GM12891 (cell line): ENCODE results near the gene PLCG2.

Source experiments
- POLR2A ChIP-seq: IDR thresholded peaks from 2 replicates; pipeline ENCODE4 v1.6.1; 2011; ENCODE audit warnings: low read depth, low read length, control low read depth
- POLR2AphosphoS5 ChIP-seq: IDR thresholded peaks from 2 replicates; pipeline ENCODE4 v1.6.1; 2011; ENCODE audit warnings: low read depth, low read length, control low read depth

DNA sequence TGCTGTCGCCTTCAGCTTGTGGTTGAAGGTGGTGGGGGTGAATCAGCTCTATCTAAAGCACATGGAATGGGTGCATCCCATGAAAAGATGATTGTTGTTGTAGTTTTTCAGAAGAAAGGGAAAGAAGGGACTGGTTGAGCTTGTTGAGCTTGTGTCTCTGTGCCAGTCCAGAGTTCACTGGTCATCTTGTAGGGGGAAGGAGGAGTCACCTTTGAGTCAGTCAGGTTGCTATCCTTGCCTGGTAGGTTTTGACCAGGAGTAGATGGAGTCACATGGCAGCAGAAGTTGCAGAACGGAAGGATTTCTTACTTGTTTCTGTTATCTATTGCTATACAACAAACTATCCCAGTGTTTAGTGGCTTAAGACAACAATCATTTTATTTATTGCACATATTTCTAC is 73.3 kb downstream of the PLCG2 start:
- no peak for TF ChIP-seq POLR2AphosphoS5
- no peak for TF ChIP-seq POLR2A
